Liver (tissue), 3 donors: ENCODE measurements around the gene TMEM91.

Source experiments
- GABPA ChIP-seq, 2 donors: IDR thresholded peaks in 1 of 2; conservative IDR thresholded peaks in 1 of 2; 2 replicates each; pipeline ENCODE4 v1.6.1; 2016; ENCODE audit warnings: antibody characterized with exemption in 2 of 2, mild to moderate bottlenecking in 1 of 2, moderate library complexity in 1 of 2
- JUND ChIP-seq, 2 donors: IDR thresholded peaks; 2 replicates each; pipeline ENCODE4 v1.6.1; 2016; ENCODE audit warnings: antibody characterized with exemption in 2 of 2
- MAX ChIP-seq: IDR thresholded peaks from 2 replicates; pipeline ENCODE4 v1.6.1; 2016; ENCODE audit warnings: antibody characterized with exemption
- RAD21 ChIP-seq, 2 donors: IDR thresholded peaks; 2 replicates each; pipeline ENCODE4 v1.6.1; 2016; ENCODE audit warnings: antibody characterized with exemption in 2 of 2, mild to moderate bottlenecking in 2 of 2
- SP1 ChIP-seq: IDR thresholded peaks from 2 replicates; pipeline ENCODE4 v1.6.1; 2018; ENCODE audit warnings: antibody characterized with exemption, mild to moderate bottlenecking
- TAF1 ChIP-seq: conservative IDR thresholded peaks from 2 replicates; pipeline ENCODE4 v1.6.1; 2016; ENCODE audit warnings: antibody characterized with exemption, mild to moderate bottlenecking
- YY1 ChIP-seq: IDR thresholded peaks from 2 replicates; pipeline ENCODE4 v1.6.1; 2016; ENCODE audit warnings: antibody characterized with exemption, mild to moderate bottlenecking
- ZBTB33 ChIP-seq: IDR thresholded peaks from 2 replicates; pipeline ENCODE4 v1.6.1; 2016; ENCODE audit warnings: antibody characterized with exemption
- TF ChIP-seq, protein P1 (sequence below): fragments of 150-350 bp; IDR thresholded peaks from 2 replicates; pipeline ENCODE4 v1.5.1; 2017; ENCODE audit warnings: improper control_type of control experiment, low read depth, low read length; ENCODE audit not compliant: missing input control
- TF ChIP-seq, protein P2 (sequence below): IDR thresholded peaks from 2 replicates; pipeline ENCODE4 v1.6.1; 2016; ENCODE audit warnings: antibody characterized with exemption, mild to moderate bottlenecking
- donor health status: healthy.
- donor health status: healthy.

GRCh38 chr19:41415154-41415571 is 38.8 kb downstream of the TMEM91 start:
- TF ChIP-seq, protein P1, sequence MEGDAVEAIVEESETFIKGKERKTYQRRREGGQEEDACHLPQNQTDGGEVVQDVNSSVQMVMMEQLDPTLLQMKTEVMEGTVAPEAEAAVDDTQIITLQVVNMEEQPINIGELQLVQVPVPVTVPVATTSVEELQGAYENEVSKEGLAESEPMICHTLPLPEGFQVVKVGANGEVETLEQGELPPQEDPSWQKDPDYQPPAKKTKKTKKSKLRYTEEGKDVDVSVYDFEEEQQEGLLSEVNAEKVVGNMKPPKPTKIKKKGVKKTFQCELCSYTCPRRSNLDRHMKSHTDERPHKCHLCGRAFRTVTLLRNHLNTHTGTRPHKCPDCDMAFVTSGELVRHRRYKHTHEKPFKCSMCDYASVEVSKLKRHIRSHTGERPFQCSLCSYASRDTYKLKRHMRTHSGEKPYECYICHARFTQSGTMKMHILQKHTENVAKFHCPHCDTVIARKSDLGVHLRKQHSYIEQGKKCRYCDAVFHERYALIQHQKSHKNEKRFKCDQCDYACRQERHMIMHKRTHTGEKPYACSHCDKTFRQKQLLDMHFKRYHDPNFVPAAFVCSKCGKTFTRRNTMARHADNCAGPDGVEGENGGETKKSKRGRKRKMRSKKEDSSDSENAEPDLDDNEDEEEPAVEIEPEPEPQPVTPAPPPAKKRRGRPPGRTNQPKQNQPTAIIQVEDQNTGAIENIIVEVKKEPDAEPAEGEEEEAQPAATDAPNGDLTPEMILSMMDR = no peak
- TF ChIP-seq RAD21 (IDR thresholded peaks at IDR 0.05) (no peak), SP1 (no peak), ZBTB33 (no peak), TAF1 (no peak), MAX (no peak), GABPA (IDR thresholded peaks at IDR 0.05 in 1 of 2, conservative IDR thresholded peaks at IDR 0.05 in 1 of 2) (no peak), JUND (IDR thresholded peaks at IDR 0.05) (no peak), YY1 (no peak)
- TF ChIP-seq, protein P2, sequence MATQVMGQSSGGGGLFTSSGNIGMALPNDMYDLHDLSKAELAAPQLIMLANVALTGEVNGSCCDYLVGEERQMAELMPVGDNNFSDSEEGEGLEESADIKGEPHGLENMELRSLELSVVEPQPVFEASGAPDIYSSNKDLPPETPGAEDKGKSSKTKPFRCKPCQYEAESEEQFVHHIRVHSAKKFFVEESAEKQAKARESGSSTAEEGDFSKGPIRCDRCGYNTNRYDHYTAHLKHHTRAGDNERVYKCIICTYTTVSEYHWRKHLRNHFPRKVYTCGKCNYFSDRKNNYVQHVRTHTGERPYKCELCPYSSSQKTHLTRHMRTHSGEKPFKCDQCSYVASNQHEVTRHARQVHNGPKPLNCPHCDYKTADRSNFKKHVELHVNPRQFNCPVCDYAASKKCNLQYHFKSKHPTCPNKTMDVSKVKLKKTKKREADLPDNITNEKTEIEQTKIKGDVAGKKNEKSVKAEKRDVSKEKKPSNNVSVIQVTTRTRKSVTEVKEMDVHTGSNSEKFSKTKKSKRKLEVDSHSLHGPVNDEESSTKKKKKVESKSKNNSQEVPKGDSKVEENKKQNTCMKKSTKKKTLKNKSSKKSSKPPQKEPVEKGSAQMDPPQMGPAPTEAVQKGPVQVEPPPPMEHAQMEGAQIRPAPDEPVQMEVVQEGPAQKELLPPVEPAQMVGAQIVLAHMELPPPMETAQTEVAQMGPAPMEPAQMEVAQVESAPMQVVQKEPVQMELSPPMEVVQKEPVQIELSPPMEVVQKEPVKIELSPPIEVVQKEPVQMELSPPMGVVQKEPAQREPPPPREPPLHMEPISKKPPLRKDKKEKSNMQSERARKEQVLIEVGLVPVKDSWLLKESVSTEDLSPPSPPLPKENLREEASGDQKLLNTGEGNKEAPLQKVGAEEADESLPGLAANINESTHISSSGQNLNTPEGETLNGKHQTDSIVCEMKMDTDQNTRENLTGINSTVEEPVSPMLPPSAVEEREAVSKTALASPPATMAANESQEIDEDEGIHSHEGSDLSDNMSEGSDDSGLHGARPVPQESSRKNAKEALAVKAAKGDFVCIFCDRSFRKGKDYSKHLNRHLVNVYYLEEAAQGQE = no peak
